Stromal cell of bone marrow (primary cell): ENCODE measurements around the gene LRMDA.

Experiments used
- DNase-seq: peaks from one replicate; pipeline ENCODE4 v3.0.0-alpha.2; 2012; ENCODE audit warnings: low read depth

The LRMDA gene

DNA sequence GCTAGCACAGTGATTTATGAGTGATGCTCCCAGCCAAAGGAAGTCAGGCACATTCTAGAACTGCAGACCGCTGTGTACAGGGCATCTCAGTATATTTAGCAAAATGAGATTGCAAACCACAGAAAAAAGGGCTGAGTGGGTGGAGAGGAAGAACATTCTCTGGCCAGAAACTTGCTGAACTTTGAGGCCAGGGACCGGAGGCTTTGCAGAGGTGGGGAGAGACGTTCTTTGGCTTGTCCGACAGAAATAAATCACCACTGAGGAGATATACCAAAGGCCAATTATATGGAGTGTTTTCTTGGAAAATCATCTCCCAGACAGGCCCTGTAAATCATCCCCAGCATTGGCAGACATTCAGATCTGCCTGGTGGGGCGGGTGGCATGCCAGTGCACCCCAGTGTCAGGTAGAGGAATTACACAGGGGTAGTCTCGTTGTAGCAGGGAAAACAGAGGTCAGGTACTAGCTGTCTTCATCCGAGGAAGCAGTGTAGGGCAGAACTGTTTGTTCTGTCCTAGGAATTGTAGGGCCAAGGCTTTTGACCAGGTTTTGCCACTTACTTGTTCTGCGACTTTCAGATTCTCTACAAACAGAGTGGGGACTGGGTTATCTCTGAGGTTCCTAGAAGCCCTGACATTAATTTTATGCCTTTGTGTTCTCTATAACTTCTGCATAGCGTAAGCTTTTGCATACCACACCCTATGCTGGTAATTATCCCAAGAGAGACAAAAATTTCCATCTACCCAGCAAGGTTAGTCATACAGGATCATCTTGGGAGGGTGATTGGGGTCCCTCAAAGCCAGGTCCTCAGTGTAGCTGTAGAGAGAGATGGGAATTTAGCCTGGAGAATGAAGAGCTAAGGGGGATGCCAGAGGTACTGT, 655.6 kb downstream of the LRMDA start:
- DNase-seq = peak; percentile 79

DNA sequence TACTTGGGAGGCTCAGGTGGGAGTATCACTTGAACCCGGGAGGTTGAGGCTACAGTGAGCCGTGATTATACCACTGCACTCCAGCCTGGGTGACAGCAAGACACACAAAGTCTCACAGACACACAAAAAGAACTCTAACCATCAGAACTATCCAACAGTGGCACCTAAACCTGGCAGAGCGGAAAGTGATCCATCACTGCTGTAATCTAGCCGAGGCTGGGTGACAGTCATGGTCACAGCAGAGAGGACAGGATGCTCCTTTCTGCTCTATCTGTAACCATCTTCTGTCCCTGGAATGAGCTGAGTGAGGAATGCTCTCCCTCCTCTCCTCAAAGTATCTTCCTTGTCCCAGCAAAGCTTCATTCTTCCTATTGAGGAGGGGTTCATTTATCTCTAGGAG, 656.6 kb downstream of the LRMDA start:
- DNase-seq = no peak

DNA sequence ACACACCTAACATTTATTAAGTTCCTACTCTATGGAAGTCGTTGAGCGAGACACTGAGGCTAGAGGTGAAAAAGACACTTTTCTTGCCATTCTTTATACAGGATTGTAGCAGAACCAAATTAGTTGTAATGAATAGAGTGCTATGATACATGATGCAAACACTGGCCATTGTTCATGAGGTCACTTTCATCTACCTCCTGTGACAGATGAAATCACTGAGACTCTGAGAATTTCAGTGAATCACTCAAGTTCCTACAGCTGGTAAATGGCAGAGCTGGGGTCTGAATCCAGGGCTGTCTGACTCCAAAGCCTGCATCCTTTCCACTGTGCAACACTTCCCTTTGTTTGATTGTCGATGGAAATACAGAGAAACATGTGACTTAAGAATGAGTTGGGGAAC, 657.6 kb downstream of the LRMDA start:
- DNase-seq = no peak

DNA sequence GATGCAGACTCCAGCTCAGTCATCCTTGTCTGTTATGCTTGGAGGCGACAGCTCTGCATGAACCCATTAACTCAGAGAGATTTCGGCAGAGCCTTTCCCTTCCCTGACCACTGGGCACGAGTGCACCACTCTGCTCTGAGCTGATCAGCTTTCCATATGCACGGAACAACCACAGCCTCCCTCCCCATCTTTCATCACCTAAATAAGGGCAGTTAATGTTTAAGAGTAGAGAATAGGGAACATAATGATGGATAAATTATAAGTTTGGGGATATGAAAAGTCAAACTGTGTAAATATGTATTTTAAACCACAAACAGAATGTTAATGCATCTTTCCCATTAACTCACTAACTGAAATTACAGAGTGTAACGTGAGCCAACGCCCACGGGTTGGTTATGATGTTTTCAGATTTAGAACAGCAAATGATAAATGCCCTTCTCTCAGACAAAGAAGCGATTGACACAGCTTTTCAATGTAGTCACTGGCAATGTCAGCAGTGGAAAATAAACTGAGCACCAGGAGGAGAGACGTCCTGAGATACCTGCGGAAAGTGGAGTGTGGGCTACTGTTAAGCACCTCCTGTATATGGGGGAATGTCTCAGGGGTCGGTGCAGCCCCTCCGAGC, 658.2 kb downstream of the LRMDA start:
- peak; percentile 22 for DNase-seq

DNA sequence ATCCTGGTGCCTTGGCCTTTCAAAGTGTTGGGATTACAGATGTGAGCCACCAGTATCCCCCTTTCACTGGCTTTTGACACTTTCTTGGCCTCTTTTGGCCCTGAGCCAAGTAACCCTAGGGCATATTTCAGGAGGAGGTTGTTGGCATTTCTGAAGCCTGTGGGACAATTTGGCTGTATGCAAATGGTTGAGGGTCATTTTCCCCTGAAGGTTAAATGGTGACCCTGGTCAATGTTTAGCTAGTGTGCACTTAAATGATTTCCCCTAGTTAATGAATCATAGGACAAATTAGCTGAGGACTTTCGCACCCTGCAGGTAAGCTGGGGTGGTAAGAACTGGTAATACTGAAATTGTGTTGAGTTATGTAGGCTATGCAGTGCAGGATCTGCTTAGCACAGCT, 660.5 kb downstream of the LRMDA start:
- no peak for DNase-seq

DNA sequence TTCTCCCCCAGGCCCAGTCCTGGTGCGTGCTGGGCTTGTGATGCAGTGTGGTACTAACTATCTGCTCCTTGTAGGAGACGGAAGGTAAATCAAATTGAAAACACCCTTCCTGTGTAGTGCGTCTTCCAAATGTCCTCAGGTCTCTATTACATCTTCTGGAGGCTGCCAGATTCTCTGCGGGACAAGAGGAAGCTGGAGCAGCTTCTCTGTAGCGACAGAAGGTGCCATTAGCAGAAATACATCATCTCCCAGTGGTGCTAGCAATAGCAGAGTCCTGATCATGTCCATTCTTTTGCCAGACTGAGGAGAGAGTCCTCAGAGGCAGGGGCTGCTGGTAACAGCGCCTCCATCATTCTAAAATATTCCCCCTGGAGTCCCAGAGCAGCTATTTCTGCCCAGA, 675.2 kb downstream of the LRMDA start:
- no peak for DNase-seq

DNA sequence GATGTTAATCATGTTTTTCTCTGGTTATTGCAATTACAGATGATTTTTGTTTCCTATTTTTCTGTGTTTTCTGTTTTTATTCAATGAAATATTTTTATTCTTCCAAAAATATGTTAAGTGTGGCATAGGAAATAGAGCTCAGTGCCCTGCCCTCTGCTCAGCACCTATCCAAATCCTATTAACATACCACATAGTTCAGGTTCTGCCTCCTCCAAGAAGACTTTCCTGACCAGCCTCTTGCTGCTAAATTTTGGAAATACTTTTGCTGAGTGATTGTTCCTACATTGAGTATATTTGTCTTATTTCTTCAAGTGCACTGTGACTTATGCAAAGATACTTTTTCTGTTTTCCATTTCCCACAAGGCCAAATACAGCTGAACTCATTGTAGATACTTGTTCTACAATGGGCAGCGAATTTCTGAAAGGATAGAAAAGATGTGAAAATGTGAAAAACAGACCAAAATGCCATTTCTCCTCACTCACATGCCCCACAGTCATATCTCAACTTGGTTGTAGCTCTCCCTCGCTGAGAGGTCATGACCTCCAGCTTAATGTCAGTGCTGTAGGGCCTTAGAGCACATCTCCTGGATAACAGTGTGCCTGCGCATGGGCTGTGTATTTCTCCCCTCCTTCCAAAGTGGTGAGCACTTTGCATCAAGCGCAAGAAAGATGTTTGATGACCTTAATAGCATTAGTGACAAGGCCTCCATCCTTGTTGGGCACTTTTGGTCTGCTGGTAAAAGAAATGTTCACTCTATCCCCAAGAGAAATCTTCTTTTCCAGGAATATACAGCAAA, 677.3 kb downstream of the LRMDA start:
- DNase-seq = no peak

DNA sequence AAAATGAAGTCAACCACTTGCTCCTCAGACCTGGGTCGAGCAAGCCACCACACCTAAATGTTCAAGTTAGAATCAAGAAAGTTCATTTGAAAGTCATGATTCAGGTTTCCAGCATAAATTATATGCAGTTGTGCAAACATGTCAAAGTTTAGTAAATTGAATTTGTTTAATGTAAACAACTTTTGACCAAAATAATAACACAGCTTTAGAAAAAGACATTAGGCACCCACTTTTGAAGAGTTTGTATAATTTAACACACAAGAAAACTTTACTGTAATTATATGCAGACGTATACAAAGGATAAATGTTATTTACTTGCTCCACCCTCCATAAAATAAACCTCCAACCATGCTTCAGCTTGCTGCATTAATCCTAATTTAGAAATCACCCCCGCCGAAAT, 680.0 kb downstream of the LRMDA start:
- no peak for DNase-seq

DNA sequence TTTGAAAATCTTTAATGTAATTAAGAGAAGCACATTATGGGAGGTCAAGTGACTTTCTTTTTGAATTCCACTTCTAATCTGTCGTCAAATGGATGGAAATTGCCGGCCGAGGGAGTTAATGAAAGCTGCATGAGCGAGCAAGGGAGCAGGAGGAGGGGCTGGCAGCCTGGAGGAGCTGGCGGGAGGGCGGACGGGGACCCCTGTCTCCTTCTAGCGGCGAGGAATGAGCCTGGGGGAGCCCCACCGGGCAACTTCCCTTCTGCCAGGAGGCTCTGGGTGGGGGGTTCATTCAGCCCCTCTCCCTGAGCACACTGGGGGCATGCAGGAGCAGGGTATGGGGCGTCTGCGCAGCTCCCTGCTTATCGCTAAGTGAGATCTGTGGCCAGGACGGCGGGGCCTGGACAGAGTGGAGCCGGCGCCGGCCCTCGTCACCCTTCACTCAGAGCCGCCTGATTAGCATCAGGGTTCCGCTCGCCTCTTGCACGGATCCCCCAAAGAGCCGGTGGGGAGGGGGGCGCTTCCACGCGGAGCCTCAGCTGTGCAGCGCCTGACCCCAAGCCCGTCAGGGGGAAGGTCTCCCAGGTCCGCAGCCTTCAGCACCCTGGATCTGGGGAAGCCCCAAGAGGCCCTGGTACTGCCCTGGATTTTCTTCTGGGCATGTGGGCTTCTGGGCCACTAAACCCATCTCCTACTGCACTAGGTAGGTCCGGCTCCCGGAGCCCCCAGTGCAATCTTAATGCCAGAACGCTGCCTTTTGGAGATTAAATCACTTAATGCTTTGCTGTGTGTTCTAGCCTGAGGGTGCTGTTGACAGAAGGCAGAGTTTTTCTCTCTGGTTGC, 680.8 kb downstream of the LRMDA start:
- no peak for DNase-seq

DNA sequence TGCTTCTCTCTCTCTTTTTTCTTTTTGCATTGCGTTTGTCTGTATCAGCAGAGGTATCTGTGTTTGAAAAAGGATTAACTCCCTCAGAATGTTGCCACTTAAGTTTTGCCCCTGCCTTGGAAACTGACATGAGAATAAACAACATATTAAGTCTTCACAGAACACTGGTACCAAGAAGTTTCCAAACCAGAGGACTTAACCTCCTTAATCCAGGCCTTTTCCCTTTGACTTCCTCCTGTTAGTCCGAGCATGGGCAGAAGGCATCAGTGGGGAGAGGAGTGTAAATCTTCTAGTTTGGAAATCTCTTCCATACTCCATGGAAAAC, 681.4 kb downstream of the LRMDA start:
- no peak for DNase-seq

DNA sequence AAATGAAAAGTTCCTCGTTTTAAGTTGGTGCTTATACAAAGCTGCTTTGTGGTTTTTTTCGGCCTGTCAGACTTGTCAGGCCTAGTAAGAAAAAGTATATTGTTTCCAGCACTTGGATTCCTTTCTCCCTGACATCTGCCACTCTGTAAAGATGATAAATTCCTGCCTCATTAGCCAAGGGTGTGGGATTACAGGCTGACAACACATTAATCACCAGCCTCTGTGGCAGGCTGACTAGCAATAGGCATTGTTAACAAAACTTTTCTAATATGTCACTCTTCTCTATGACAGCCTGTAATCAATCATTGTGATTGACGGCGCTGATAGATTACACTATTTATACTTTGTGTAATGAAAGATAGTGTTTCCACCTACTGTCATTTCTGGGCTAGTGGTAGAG, 682.5 kb downstream of the LRMDA start:
- no peak for DNase-seq

DNA sequence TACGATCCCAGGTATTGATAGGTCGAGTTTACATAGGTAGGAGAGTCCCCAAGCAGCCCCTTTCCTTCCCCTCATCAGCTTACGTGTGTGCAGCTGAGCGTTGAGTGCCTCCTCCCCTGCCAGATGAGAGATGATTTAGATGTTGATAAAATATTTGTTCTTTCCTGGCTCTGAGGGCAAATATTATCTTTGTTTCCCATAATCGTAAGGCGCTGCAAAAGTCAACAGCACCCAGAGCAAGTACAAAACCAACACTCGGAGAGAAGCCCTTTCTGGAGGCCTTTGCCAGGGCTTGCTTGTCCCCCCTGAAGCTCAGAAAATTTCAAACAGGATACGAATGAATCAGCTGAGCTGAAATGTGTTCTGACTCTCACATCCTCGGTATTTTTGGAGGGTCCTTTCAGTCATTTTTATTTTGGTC, 683.2 kb downstream of the LRMDA start:
- DNase-seq = no peak

DNA sequence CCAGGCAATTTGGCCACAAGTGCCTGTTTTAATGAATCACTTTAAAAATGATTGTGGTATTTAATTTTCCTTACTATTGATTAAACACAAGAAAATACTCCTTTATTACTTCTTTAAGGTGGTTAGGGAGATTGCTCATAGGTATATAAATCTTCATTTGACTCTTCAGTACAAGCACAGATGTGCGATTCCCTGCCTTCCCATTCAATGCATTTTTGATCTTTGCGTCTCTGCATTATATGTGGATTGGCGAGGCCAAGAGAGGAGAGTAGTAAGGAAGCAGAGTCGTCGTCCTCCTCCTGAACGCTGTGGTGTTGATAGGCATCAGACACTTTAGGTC, 683.7 kb downstream of the LRMDA start:
- no peak for DNase-seq

DNA sequence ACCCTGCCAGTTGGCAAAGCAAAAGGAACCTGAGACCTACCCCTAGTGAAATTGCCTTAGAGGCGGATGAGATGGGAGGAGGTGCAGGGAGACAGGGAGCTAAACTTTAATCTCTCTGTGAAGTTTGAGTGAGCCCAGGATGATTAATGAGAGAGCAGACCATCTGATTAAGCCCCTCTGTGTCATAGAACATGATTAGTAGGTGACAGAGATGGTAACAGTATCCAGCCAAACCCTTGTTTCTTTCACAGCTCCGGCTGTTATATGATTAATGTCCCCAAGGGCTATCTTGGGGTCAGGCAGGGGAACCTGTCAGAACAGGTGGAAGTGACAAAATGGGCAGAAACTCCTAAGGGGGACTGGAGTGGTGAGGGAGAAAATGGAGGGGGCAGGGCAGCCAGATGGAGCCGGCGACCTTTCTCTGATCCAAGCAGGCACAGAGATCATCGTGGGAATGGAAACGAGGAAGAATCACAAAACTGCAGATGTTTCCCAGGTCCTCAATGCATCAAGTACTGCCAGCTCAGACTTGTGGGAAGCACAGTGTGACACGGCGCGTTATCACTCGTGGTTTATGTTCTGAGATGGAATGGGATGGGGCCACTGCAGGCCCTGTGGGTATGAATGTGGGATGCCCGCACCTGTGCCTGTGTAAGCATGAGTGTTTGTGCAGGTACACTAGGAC, 684.2 kb downstream of the LRMDA start:
- DNase-seq = no peak

DNA sequence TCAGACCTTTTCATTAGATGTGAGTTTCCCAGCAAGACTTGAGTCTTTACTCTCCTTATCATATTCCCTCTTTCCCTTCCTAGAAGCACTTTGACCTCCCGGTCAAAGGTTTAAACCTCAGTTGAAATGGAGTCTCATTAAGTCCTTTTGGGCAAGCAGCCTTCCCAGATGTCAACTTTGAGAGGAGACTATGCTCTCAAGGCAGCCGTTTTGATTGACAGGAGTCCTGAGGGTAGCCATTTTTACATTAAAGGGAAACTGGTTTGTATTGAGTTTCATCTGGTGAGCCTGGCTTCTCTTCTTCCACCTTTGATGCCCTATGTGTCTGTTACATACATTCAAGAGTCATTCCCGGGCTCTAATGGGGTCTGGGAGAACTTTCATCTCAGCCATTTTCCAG, 685.1 kb downstream of the LRMDA start:
- DNase-seq = no peak

DNA sequence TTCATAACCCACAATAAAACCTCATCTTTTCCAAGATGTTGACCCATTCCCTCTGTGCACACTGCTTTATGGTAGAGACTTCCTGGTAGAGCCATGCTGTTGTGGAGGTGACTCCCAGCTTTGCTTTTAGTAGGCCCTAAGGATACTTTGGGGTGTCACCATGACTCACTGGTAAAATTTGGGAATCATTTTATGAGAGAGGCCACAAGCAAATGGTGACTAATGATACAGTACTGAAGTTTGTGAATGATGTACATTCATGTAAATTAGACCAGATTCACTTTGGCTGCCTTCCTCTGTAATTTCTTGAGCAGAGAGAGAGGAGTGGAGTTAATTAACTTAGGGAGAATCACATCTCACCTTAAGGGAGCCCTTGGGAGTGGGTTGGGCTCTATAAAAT, 686.5 kb downstream of the LRMDA start:
- peak; percentile 88 for DNase-seq

DNA sequence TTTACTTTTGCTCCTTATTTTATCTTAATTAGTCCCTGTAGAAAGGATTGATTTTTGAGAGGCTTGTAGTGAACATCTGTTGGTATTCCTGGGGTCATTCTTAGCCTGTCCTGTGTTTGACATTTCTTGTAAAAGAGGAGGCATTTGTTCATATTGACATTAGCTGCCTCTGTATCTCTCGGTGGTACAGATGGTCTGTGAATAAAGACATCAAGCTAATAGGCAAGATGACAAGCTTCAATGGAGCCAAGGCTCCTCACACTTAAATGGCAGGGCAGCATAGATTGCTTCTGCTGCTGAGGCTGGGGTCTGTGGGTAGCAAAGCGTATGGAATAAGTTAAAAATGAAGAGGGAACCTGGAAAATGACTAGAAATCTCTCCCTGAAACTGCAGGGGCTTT, 687.6 kb downstream of the LRMDA start:
- DNase-seq = no peak

DNA sequence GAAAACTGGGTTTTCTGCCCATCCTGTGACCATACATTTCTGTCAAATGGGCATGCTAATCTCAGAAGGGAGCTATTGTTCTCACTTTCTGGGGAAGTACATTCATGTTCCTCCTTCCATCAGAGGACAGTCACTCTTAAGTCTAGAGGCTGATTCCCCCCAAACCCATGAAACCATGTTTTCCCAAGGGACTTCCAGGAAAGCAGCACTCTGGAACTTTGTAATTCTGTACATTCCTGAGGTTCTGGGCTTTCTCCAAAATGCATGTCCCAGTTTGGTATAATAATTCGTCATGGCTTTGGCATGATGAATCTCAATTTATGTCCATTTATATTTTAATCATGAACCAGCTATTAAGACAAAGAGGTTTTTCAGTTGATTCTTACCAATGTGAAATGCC, 688.1 kb downstream of the LRMDA start:
- DNase-seq = peak; percentile 67

DNA sequence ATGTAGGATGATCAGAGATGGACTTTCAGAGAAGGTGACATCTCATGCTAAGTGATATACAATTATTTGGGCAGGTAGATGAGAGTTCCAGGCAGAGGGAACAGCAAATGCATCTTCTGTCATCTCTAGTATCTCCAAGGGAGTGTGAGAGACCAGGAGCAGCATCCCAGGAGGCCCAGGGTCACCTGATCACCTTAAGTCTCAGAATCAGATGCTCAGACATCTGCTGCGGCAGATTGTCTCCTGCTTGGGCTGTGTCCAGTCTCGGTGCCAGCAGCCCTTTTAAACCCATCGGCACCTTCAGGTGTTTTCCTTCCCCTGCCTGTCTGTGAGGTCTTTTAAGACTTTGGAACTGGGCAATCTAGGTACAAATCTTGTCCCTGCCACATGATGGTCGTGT, 690.6 kb downstream of the LRMDA start:
- no peak for DNase-seq

DNA sequence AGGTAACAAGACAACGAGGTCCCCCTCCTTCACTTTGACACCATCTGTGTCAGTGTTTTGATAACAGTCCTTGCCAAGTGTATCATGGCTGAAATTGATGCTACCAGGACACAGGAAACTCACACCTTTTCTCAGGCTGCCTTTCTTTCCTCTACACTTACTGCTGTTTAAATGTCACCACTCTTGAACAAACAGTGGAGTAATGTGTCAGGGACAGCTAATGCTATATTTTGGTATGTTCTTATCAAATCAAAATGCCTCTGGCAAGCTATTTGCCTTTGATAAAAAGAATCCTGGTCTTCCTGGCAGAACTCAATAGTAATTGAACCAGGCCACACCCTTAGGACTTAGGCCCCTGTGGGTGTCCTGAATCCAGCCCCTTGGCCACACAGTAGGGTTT, 692.9 kb downstream of the LRMDA start:
- no peak for DNase-seq

DNA sequence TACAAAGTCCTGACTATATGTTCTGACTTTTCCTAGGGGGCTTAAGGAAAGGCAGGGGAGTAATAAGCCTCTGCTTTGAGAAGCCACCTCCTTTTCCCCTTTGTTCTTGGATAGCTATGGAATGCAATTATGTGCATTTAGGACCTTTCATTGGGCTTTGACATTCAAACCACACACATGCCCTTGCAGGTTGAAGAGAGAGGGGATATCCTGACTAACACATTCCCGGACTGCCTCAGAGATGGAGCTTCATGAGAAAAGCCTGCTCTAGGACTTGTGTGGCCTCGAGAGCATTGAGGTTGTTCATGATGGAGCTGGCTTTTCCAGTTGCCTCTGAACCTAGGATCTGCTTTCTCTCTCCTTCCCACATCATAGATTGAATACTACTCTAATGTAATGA, 694.5 kb downstream of the LRMDA start:
- no peak for DNase-seq
